ENCODE results near the gene ALX4. TPM values are rescaled to one million over a fixed set of nuclear protein-coding genes. Genes with fewer than 3 reads are reported as not detected.

ALX4 gene
- total RNA-seq, 1 donor from 2014 or later: not detected

DNA sequence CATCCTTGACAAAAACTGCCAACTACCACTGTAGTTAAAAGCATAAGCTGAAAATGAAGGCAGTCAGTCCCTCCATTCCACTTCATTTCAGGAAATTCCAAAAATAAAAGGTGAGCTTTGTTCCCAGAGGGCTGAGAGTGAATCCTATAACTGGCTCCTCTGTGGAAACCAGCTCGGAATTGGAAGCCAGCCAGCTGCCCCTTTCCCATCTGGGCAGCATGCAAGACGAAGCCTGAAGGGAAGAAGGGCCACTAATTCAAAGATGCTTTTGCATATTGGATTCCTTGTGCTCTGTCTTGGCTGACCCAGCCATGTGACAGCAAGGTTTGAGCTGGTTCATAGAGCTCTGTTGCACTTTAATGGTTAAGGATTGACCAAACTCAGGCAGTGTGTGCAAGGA, 83.4 kb downstream of the ALX4 start:
- Mint-ChIP-seq H3K27ac (no peak overlapping the region), H3K4me1 (ENCODE audit: low read depth) (no peaks in the 10 kb centered on the region), H3K27me3 (no peaks in the 10 kb centered on the region), H3K9me3 (ENCODE audit: low read depth) (no peaks in the 10 kb centered on the region), H3K4me3 (ENCODE audit: low read depth) (no peak overlapping the region), H3K36me3 (ENCODE audit: insufficient read depth) (no peaks in the 10 kb centered on the region)
- DNase-seq (ENCODE audit: low spot score, unreplicated experiment): no peak
- TF ChIP-seq, protein P1, sequence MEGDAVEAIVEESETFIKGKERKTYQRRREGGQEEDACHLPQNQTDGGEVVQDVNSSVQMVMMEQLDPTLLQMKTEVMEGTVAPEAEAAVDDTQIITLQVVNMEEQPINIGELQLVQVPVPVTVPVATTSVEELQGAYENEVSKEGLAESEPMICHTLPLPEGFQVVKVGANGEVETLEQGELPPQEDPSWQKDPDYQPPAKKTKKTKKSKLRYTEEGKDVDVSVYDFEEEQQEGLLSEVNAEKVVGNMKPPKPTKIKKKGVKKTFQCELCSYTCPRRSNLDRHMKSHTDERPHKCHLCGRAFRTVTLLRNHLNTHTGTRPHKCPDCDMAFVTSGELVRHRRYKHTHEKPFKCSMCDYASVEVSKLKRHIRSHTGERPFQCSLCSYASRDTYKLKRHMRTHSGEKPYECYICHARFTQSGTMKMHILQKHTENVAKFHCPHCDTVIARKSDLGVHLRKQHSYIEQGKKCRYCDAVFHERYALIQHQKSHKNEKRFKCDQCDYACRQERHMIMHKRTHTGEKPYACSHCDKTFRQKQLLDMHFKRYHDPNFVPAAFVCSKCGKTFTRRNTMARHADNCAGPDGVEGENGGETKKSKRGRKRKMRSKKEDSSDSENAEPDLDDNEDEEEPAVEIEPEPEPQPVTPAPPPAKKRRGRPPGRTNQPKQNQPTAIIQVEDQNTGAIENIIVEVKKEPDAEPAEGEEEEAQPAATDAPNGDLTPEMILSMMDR (IDR thresholded peaks at IDR 0.05; ENCODE audit: unreplicated experiment): no peak

DNA sequence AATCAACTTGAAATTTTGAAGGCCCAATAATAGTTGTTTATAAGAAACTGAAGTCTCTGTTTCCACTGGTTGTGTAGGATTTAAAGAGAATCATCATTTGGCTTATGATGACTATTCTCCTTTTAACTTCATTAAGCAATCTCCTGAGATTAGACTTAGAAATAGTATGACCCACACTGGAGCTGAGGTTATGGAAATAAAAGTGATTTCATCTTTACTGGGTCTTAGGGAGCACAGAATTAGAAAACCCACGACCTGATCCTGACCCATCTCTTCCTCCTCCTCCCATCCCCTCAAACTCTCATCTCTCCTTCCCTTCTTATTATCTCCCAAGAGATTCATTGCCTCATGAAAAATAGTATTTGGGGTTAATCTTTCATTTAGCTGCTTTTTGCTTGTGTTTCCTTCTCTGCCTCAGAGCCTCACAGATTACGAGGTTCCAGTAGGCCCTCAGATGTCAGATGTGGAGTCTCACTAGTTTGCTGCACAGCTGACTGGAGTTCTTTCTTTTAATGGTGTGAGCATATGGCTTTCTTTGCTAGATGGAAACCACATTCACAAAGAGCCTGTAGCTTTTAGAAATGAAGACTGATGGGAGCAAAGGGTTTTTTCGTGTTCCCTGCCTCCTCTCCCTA, 85.0 kb downstream of the ALX4 start:
- Mint-ChIP-seq H3K4me3 (ENCODE audit: low read depth) (no peak overlapping the region), H3K27me3 (no peaks in the 10 kb centered on the region), H3K9me3 (ENCODE audit: low read depth) (no peaks in the 10 kb centered on the region), H3K4me1 (ENCODE audit: low read depth) (peaks cover 4% of the 10 kb centered on the region), H3K27ac (no peak overlapping the region), H3K36me3 (ENCODE audit: insufficient read depth) (no peaks in the 10 kb centered on the region)
- TF ChIP-seq, protein P1 (IDR thresholded peaks at IDR 0.05; ENCODE audit: unreplicated experiment): no peak
- no peak for DNase-seq (ENCODE audit: low spot score, unreplicated experiment)

DNA sequence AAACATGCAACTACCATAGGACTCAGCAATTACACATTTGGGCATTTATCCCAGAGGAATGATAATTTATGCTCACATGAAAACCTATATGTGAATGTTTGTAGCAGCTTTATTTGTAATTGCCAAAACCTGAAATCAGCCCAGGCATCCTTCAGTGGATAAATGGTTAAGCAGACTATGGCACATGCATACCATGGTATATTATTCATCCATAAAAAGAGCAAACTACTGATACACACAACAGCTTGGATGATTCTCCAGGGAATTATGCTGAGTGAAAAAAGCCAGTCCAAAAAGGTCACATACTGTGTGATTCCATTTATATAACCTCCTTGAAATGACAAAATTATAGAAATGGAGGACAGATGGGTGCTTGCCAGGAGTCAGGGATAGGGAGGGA, 86.7 kb downstream of the ALX4 start:
- H3K9me3 Mint-ChIP-seq (ENCODE audit: low read depth): no peaks in the 10 kb centered on the region
- H3K36me3 Mint-ChIP-seq (ENCODE audit: insufficient read depth): peaks cover 1% of the 10 kb centered on the region
- DNase-seq (ENCODE audit: low spot score, unreplicated experiment): no peak
- no peak overlapping the region for H3K27ac Mint-ChIP-seq
- no peak overlapping the region for H3K4me3 Mint-ChIP-seq (ENCODE audit: low read depth)
- no peaks in the 10 kb centered on the region for H3K27me3 Mint-ChIP-seq
- TF ChIP-seq, protein P1 (IDR thresholded peaks at IDR 0.05; ENCODE audit: unreplicated experiment): no peak
- H3K4me1 Mint-ChIP-seq (ENCODE audit: low read depth): peaks cover 4% of the 10 kb centered on the region

DNA sequence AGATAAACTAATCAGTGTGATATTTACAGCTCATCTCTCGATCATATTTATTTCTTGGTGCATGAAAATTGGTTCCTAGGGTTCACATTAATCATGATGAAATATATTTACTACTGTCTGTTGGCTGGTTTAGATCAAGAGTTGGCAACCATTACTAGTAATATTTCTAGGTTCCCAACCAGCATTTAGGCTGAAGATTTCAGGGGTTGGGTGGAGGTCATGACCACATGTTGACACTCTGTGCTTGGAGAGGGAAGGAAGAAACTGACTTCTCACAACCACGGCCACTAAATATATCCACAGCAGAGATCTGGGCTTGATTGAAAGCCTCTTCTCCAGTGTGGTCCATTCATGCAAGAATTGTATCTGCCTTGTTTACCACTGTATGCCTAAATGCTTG, 87.9 kb downstream of the ALX4 start:
- DNase-seq (ENCODE audit: low spot score, unreplicated experiment): no peak

DNA sequence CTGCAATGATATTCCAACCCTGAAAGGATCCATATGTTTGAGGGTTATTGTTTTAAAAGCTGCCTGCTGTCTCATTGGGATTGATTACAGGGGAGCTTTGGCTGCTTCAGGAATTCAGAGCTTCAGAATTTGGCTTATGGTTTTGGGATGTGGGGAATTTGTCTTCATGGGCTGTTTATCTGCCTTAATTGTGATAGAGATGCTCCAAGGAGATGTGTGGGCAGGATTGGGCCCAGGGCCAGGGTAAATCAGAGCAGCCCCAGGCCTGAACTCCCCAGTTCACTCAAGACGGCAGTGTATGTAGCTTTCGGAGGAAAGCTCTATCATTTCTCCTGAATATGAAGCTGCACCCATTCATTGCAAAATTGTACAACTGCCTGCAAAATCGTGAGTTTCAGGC, 88.5 kb downstream of the ALX4 start:
- Mint-ChIP-seq H3K4me3 (ENCODE audit: low read depth) (no peak overlapping the region), H3K27me3 (no peaks in the 10 kb centered on the region), H3K4me1 (ENCODE audit: low read depth) (peaks cover 4% of the 10 kb centered on the region), H3K9me3 (ENCODE audit: low read depth) (no peaks in the 10 kb centered on the region), H3K36me3 (ENCODE audit: insufficient read depth) (peaks cover 1% of the 10 kb centered on the region), H3K27ac (no peak overlapping the region)
- DNase-seq (ENCODE audit: low spot score, unreplicated experiment): no peak
- TF ChIP-seq, protein P1 (IDR thresholded peaks at IDR 0.05; ENCODE audit: unreplicated experiment): no peak

More for the DNA sequence above, 87.9 kb downstream of the ALX4 start:
- no peaks in the 10 kb centered on the region for H3K27me3 Mint-ChIP-seq
- TF ChIP-seq, protein P1 (IDR thresholded peaks at IDR 0.05; ENCODE audit: unreplicated experiment): no peak
- no peaks in the 10 kb centered on the region for H3K9me3 Mint-ChIP-seq (ENCODE audit: low read depth)
- H3K36me3 Mint-ChIP-seq (ENCODE audit: insufficient read depth): peaks cover 1% of the 10 kb centered on the region
- peaks cover 4% of the 10 kb centered on the region for H3K4me1 Mint-ChIP-seq (ENCODE audit: low read depth)
- H3K27ac Mint-ChIP-seq: no peak overlapping the region
- no peak overlapping the region for H3K4me3 Mint-ChIP-seq (ENCODE audit: low read depth)
